Skin of body (tissue), 2 donors: ENCODE measurements around the gene ADM2. TPM values are rescaled to one million over a fixed set of nuclear protein-coding genes. Genes with fewer than 3 reads are reported as not detected.

ENCODE experiments used
- DNase-seq: peaks from one replicate; lab custom pipeline; 2025; lab: John Stamatoyannopoulos, UW
- total RNA-seq: library from RNA; depleted of rRNA; stranded (reverse); fragments of >200 nt; gene quantifications from one replicate; pipeline ENCODE4 v1.2.3, GENCODE V29; 2014

Gene ADM2
- total RNA-seq, 1 donor from 2014 or later, result 0.39 TPM

- no peak for DNase-seq
Observed at GRCh38 chr22:50467341-50467740, 14.0 kb upstream of the ADM2 start.

- DNase-seq, result no peak
Observed at GRCh38 chr22:50467773-50468440, 13.4 kb upstream of the ADM2 start.

- no peak for DNase-seq
Observed at GRCh38 chr22:50468626-50469025, 12.7 kb upstream of the ADM2 start.

GRCh38 chr22:50469377-50470305 is 11.7 kb upstream of the ADM2 start:
- DNase-seq, result no peak

GRCh38 chr22:50470491-50470890 is 10.9 kb upstream of the ADM2 start:
- DNase-seq, result no peak

GRCh38 chr22:50471197-50471847 is 10.0 kb upstream of the ADM2 start:
- no peak for DNase-seq

GRCh38 chr22:50471962-50472361 is 9.4 kb upstream of the ADM2 start:
- DNase-seq, result no peak

GRCh38 chr22:50473088-50473487 is 8.3 kb upstream of the ADM2 start:
- no peak for DNase-seq

GRCh38 chr22:50473855-50474671 is 7.3 kb upstream of the ADM2 start:
- DNase-seq, result no peak

- DNase-seq, result peak; percentile 75
Observed at GRCh38 chr22:50474710-50475651, 6.4 kb upstream of the ADM2 start, which contains the start of gene SBF1. Gene SBF1, minus strand, starts transcription at chr22:50475035. Its CDS starts 195 bp downstream, at chr22:50474840.

- no peak for DNase-seq
Observed at GRCh38 chr22:50475652-50476002, 5.7 kb upstream of the ADM2 start.

GRCh38 chr22:50476868-50477267 is 4.5 kb upstream of the ADM2 start:
- no peak for DNase-seq

- no peak for DNase-seq
Observed at GRCh38 chr22:50477923-50478322, 3.4 kb upstream of the ADM2 start.

- DNase-seq, result no peak
Observed at GRCh38 chr22:50479721-50480120, 1.6 kb upstream of the ADM2 start.

GRCh38 chr22:50481045-50481439 is 301 bp upstream of the ADM2 start:
- no peak for DNase-seq

- DNase-seq, result no peak
Observed at GRCh38 chr22:50482107-50483074, 1.0 kb downstream of the ADM2 start.

GRCh38 chr22:50483106-50483505 is 1.8 kb downstream of the ADM2 start:
- DNase-seq, result no peak

GRCh38 chr22:50483556-50483955 is 2.2 kb downstream of the ADM2 start:
- no peak for DNase-seq
